ENCODE measurements around the gene SLC22A14.
"Not testable (repeated sequence)": the region's sequence is repeated elsewhere in the genome, so short reads cannot be mapped to it uniquely, and the experiment has no call there.

SLC22A14 gene

GRCh38 chr3:38274864-38275649 is 7.0 kb upstream of the SLC22A14 start:
- no peak for DNase-seq (ENCODE audit: low read depth)

DNA sequence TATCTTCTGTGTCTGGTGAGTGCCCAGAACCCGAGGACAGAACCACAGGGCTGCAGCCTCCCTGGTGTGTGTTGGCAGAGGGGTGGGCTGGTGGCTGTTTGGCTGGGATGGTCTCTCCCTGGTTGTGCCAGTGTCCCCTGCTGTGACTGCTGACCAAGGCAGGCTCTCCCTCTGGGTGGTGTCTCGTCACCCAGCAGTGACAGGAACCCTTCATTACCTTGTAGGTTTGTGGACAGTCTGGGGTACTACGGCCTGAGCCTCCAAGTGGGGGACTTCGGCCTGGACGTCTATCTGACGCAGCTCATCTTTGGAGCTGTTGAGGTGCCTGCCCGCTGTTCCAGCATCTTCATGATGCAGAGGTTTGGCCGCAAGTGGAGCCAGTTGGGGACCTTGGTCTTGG is 6.4 kb upstream of the SLC22A14 start:
- DNase-seq (ENCODE audit: low read depth), result no peak

DNA sequence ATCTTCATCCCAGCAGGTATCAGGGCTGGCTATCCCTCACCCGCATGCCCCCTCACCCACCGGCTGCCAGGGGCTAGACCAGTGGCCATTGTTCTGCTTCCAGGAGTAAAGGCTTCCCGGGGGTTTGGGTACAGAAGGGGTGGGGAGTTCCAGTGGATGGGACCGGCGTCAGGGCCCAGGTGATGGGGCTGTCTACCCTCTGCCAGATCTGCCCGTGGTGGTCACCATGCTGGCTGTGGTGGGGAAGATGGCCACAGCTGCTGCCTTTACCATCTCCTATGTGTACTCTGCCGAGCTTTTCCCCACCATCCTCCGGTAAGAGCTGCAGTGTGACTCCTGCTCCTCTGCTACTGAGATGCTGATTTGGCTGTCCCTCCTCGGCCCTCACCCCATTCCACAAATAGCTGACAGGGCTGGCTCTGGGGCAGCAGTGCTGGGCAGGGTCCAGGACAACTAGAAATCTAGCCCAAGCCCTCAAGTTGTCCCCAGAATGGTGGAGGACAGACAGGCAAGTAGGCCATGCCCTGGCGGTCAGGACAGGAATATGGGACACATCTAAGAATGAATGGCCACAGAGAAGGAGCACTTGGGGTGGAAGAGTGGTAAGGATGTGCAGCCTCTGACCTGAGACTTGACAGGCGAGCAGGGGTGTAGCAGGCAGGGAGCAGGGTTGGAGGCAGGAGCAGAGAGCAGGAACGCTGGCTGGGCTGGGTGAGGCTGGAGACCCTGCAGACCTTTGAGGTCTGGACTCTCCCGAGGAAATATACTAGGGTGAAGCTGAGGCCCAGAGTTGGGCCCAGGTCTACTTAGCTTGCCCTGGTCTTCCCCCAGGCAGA is 5.8 kb upstream of the SLC22A14 start:
- no peak for DNase-seq (ENCODE audit: low read depth)

DNA sequence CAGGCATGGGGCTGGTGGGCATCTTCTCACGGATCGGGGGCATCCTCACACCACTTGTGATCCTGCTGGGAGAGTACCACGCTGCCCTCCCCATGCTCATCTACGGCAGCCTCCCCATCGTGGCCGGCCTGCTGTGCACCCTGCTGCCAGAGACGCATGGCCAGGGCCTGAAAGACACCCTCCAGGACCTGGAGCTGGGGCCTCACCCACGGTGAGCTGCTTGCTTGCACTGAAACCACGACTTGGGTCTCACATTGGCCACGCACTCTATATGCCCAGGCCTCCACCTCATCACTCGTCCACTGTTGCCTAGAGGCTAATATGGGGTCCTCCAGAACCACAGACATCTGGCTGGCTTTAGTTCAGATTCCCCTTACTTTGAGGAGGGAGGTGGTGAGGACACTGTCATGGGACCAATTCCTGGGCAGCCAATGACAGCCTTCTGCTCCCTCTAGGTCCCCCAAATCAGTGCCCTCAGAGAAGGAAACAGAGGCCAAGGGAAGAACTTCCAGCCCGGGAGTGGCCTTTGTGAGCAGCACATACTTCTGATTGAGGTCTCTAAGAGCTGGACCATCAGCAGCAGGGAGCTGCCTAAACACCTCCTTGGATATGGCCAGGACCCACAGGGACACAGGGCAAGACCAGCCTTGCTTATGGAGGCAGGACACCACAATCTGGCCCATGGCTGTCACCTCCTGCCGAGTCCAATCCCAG is 5.0 kb upstream of the SLC22A14 start:
- no peak for DNase-seq (ENCODE audit: low read depth)

- no peak for DNase-seq (ENCODE audit: low read depth)
Measured at GRCh38 chr3:38278841-38279240, 3.3 kb upstream of the SLC22A14 start.

DNA sequence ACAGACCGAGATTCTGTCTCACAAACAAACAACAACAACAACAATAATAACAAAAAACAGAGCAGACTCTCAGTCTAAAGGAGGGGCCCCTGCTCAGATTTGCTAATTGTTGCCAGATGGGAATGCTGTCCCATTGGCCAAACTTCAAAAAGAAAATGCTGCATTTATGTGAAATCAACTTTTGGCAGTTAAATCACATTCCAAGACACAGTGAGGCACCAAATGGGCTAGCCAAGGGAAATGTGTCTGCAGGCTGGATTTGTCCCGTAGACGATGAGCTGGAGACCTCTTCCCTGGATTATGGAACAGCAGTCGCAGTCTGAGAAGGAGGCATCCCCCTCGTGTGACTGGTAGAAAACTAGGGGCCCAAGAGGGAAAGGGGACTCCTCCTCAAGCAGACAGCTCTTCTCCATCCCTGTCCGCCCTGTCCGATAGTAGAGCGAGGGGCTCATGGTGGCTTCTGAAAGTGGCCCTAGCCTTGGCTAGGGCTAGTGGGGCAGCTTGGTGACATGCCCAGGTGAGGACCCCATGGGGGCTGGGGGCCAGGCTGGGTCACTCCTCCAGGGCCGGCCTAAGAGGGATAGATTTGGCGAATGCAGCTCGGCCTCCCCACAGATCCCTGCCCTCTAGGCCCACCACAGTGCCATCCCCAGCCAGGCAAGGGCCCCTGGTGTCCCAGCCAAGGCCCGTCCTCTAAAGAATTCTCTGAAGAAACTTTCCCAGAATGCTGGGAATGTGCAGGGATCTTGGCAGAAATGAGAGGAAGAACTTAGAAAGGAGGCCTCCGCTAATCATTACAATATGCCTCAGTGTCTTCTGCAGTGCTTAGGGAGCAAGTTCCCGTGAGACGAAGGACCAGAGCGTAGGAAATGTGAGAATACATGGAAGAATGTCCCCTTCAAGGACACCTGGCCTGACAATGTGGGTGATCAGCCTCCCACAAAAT is 2.0 kb downstream of the SLC22A14 start:
- no peak for DNase-seq (ENCODE audit: low read depth)

DNA sequence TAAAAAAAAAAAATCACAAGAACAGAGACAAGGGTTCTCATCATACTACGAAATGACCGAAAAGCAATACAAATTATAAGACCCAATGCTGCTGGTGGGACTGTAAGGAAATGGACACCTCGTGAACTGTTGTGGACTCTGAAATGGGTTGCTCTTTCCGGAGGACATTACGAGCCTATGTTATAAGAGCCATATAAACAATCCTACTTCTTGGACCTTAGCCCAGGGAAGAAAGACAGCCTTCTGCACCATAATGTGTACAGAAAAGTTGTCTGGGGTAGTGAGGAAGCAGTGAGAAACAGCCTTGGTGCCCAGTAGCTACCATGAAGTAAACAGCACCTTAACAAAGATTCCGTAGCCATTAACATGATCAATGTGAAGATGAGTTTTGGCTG is 2.7 kb downstream of the SLC22A14 start:
- no peak for DNase-seq (ENCODE audit: low read depth)

DNA sequence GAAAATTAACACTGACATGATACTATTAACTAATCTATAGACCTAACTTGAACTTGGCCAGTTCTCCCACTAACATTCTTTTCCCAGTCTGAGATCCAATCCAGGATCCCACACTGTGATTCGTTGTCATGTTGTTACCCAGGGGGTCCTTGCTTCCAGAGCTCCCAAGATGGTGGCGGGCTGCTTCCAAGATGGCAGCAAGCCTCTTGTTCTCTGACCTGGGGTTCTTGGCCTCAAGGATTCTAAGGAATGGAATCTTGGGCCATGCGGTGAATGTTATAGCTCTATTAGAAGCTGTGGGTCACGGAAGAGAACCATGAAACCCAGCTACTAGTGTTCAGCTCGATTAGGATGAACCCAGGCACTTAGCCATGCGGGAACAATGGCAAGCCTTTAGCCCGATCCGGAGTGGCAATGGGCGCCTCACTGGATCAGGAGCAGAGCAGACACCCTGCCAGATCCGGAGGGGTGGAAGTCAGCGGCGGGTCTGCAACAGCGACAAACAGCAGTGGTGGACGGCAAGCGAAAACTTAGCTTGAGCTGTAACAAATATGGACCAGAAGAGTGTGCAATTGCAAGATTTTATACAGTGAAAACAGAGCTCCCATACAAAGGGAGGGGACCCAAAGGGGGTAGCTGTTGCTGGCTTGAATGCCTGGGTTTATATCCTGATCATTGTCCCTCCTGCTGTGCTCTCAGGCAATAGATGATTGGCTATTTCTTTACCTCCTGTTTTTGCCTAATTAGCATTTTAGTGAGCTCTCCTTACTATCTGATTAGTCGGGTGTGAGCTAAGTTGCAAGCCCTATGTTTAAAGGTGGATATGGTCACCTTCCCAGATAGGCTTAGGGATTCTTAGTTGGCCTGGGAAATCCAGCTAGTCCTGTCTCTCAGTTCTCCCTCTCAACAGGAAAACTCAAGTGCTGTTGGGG is 7.5 kb downstream of the SLC22A14 start:
- DNase-seq (ENCODE audit: low read depth), result not testable (repeated sequence)

GRCh38 chr3:38297053-38297452 is 15.0 kb downstream of the SLC22A14 start:
- DNase-seq (ENCODE audit: low read depth), result not testable (repeated sequence)

DNA sequence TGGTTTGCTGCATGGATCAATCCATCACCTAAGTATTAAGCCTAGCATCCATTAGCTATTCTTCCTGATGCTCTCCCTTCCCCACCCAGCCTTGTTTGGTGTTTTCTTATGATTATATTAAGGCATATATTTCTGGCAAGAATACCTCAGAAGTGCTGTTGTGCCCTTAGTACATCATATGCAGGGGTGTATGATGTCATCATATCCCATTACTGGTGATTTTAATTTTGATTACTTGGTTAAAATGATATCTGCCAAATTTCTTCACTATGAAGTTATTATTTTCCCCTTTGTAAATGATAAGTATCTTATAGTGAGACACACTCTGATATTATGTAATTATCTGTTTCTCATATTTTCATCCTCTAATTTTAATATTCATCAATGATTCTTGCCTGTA is 15.4 kb downstream of the SLC22A14 start:
- DNase-seq (ENCODE audit: low read depth), result no peak

DNA sequence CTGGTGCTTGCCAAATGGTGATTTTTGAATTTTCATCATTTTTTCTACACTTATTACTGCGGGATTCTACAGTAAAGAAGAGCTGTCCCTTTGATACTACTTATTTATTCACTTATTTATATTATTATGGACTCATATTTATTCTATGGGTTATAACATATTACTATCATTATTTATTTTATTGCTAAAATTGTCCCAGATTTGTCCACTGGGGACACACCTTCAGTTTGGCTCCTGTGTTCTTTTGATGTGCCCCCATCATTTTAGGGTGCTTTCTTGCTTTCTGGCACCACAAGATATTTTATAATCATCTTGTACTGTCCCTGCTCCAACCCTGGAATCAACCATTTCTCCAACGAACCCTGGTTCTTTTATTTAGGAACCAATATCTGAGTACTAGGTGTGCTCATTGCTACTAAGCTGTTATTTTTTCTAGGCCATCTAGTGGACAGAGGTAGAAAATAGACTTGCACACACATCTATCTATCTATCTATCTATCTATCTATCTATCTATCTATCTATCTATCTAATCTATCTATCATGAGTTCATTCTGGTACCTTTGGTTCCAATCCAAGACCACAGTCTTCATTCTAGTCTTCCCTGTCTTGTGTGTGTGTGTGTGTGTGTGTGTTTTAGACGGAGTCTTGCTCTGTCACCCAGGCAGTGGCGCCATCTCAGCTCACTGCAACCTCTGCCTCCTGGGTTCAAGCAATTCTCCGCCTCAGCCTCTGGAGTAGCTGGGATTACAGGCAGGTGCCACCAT is 16.0 kb downstream of the SLC22A14 start:
- no peak for DNase-seq (ENCODE audit: low read depth)

DNA sequence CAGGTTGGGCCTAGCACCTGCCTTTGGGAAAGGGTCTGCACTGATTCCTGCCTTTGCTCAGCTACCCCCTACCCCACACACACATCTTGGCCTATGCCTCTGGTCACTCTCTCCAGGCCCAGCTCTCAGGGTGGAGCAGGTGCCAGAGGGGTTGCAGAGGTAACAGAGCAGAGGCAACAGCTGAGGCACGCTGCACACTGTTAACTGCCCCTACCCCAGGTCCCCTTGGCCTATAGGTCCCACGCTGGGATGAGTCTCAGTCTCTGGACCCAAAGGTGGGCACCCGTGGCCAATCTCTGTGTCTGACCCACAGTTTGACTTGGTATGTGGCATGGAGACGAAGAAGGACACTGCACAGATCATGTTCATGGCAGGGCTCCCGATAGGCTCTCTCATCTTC is 24.8 kb downstream of the SLC22A14 start:
- DNase-seq (ENCODE audit: low read depth), result no peak

DNA sequence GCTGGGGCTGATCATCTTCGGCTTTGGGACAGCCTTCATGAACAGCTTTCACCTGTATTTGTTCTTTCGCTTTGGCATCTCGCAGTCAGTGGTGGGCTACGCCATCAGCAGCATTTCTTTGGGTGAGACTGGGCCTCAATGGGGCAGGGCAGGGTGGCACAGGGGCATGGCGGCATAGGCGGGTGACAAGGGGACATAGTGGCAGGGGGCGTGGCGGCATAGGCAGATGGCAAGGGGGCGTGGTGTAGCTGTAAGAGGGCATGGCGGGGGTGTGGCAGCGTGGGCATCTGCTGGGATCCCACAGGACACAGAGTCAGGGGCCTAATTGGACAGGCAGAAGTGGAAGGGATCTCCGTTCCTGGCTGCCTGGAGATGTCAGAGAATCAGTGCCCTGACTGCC is 25.5 kb downstream of the SLC22A14 start:
- no peak for DNase-seq (ENCODE audit: low read depth)

- no peak for DNase-seq (ENCODE audit: low read depth)
Measured at GRCh38 chr3:38308456-38308855, 26.4 kb downstream of the SLC22A14 start.

DNA sequence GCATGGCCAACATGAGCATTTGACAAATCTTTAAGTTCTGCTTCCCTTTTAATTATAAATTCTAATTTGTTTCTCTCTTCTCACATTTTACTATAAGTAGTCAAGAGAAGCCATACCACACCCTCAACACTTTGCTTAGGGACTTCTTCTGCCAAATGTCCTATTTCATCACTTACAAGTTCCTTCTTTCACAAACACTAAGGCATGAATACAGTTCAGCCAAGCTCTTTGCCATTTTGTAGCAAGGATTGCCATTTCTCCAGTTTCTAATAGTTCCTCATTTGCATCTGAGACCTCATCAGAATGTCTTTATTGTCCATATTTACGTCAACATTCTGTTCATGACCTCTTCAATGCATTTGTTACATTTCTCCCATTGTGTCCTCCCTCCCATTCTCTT is 29.4 kb downstream of the SLC22A14 start:
- no peak for DNase-seq (ENCODE audit: low read depth)

DNA sequence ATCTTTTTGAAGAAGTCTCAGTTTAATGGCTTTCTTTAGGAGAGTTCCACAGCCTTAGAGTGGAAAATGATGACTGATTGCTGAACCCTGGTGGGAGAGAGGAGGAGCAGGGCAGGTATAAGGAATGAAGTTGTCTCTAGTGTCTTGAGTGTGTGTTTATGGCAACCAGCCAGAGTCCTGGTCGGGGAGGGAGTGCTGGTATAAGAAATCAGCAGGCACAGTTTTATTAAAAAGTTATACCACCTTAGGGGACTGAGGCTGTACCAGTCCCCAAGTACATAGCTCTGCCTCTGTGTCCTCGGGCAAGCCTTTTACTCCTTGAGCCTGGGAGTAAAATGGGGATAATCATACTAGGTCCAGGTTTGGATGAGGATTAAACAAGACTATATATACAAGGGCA is 29.8 kb downstream of the SLC22A14 start:
- no peak for DNase-seq (ENCODE audit: low read depth)

DNA sequence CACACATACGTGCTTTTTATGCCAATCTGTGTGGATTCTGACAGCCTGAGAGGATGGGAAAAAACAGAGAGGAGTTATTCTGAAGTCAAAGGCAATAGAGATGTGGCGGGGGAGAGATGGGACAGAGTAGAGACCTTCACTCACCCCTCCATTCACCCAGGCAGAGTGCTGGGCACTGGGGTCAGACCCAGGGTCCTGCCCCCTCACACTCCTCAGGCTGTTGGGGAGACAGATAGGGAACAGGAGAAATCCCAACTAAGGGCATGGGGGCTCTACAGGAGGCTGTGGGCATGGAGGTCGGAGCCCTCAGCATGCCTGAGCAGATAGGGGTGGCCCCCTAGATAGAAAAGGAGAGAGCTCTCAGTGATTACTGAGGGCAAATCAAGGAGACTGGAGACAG is 30.3 kb downstream of the SLC22A14 start:
- DNase-seq (ENCODE audit: low read depth), result no peak

GRCh38 chr3:38313263-38313662 is 31.2 kb downstream of the SLC22A14 start:
- no peak for DNase-seq (ENCODE audit: low read depth)

DNA sequence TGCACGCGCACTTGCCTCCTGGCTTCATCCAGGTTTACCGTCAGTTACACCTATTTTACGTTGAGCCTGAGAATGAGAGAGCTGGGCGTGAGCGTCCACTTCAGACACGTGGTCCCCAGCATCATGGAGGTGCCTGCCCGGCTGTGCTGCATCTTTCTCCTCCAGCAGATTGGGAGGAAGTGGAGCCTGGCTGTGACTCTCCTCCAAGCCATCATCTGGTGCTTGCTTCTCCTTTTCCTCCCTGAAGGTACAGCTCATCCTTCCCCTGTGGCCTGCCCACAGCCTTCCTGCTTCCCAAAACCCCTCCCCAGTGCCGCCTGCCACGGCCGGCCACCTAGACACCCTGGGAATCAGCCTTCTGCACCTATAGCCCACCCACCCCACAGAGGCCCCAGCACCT is 31.6 kb downstream of the SLC22A14 start:
- DNase-seq (ENCODE audit: low read depth), result no peak
